HuH-7 (cell line): Measurements from ENCODE around the gene GIPC3.
"Not testable (repeated sequence)": the region's sequence is repeated elsewhere in the genome, so short reads cannot be mapped to it uniquely, and the experiment has no call there.

Source experiments
- DNase-seq: peaks from one replicate; pipeline ENCODE4 v3.0.0; 2011; ENCODE audit warnings: low spot score

GIPC3 gene

GRCh38 chr19:3576696-3577443 is 8.4 kb upstream of the GIPC3 start:
- no peak for DNase-seq

GRCh38 chr19:3577723-3578344 is 7.4 kb upstream of the GIPC3 start:
- DNase-seq: no peak

- DNase-seq: no peak
Measured at GRCh38 chr19:3578390-3578789, 6.9 kb upstream of the GIPC3 start.

GRCh38 chr19:3580156-3580934 is 4.9 kb upstream of the GIPC3 start:
- DNase-seq: no peak

- not testable (repeated sequence) for DNase-seq
Measured at GRCh38 chr19:3581792-3582191, 3.5 kb upstream of the GIPC3 start.

GRCh38 chr19:3584036-3584802 is 1.1 kb upstream of the GIPC3 start:
- not testable (repeated sequence) for DNase-seq

GRCh38 chr19:3586127-3586626 is 899 bp downstream of the GIPC3 start:
- peak; percentile 68 for DNase-seq

GRCh38 chr19:3586707-3587346 is 1.5 kb downstream of the GIPC3 start:
- no peak for DNase-seq

GRCh38 chr19:3589439-3589838 is 4.2 kb downstream of the GIPC3 start:
- DNase-seq: no peak

- no peak for DNase-seq
Measured at GRCh38 chr19:3589949-3590348, 4.7 kb downstream of the GIPC3 start.

GRCh38 chr19:3590991-3591659 is 5.8 kb downstream of the GIPC3 start:
- DNase-seq: no peak

GRCh38 chr19:3591876-3592613 is 6.8 kb downstream of the GIPC3 start:
- DNase-seq: no peak

GRCh38 chr19:3593156-3593555 is 7.9 kb downstream of the GIPC3 start:
- no peak for DNase-seq

GRCh38 chr19:3595521-3596061 is 10.3 kb downstream of the GIPC3 start:
- no peak for DNase-seq

- peak; percentile 86 for DNase-seq
Measured at GRCh38 chr19:3599776-3600187, 14.5 kb downstream of the GIPC3 start.

GRCh38 chr19:3601021-3601420 is 15.7 kb downstream of the GIPC3 start:
- DNase-seq: no peak

- no peak for DNase-seq
Measured at GRCh38 chr19:3603121-3603811, 18.0 kb downstream of the GIPC3 start.

GRCh38 chr19:3604227-3604986 is 19.1 kb downstream of the GIPC3 start:
- DNase-seq: no peak

- DNase-seq: no peak
Measured at GRCh38 chr19:3604987-3605343, 19.7 kb downstream of the GIPC3 start.
